Adrenal gland (tissue), 5 donors: ENCODE measurements around the gene CLDN11.

Source experiments
- POLR2A ChIP-seq, 2 donors: fragments of 450-650 bp; IDR thresholded peaks; one replicate each; pipeline ENCODE4 v1.6.1; 2017; ENCODE audit warnings: antibody characterized with exemption in 2 of 2, mild to moderate bottlenecking in 2 of 2, moderate library complexity in 1 of 2
- TF ChIP-seq, protein P1 (sequence below), 6 experiments: fragments of 450-650 bp in 4 of 6; fragments of 200-600 bp in 2 of 6; sonication (generic) in 1 of 6; IDR thresholded peaks; 1 replicate in 5 of 6; 2 replicates in 1 of 6; pipeline versions ENCODE4 v1.5.1 to v1.8.0; 2016 to 2021; ENCODE audit warnings: antibody characterized with exemption in 6 of 6, mild to moderate bottlenecking in 2 of 6, moderate library complexity in 1 of 6
- donor health status: DM: no; HTN: no; CAD: no.

- TF ChIP-seq, protein P1, sequence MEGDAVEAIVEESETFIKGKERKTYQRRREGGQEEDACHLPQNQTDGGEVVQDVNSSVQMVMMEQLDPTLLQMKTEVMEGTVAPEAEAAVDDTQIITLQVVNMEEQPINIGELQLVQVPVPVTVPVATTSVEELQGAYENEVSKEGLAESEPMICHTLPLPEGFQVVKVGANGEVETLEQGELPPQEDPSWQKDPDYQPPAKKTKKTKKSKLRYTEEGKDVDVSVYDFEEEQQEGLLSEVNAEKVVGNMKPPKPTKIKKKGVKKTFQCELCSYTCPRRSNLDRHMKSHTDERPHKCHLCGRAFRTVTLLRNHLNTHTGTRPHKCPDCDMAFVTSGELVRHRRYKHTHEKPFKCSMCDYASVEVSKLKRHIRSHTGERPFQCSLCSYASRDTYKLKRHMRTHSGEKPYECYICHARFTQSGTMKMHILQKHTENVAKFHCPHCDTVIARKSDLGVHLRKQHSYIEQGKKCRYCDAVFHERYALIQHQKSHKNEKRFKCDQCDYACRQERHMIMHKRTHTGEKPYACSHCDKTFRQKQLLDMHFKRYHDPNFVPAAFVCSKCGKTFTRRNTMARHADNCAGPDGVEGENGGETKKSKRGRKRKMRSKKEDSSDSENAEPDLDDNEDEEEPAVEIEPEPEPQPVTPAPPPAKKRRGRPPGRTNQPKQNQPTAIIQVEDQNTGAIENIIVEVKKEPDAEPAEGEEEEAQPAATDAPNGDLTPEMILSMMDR (IDR thresholded peaks at IDR 0.05), result no peak
- TF ChIP-seq POLR2A (IDR thresholded peaks at IDR 0.05), result no peak
Measured at GRCh38 chr3:170431054-170431453, 12.4 kb downstream of the CLDN11 start.
